ENCODE data around the gene POMP.
"Not testable (repeated sequence)": the region's sequence is repeated elsewhere in the genome, so short reads cannot be mapped to it uniquely, and the experiment has no call there.

Gene POMP

DNA sequence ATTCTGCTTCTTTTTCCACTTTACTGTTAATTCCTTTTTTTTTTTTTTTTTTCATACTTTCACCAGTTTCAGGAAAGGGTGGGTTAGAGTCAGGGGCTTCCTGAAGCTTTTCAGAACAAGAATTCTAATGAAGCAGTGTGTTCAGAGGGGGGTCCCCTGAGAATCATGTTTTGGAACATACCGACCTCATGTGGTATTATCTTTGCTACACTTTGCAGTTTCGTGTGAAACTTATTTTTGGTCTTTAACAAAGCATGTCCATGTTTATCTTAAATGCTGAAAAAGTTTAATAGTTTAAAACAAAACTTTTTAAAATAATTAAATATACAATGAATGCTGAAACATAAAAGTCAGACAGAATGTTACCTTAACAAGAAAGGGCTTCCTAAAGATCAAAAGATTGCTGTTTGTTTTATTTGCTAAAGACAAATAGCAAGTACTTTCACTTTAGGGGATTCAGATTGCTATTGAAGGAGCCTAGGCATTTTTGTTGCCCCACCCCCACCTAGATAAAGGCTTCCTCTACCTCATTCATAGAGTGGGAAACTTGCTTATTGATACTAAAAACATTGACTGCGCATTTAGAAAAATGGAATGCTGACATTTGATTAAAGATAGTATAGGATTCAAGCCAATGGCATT, 21.1 kb upstream of the POMP start:
- DNase-seq (ENCODE audit: low read depth in 2 of 2): no peak

DNA sequence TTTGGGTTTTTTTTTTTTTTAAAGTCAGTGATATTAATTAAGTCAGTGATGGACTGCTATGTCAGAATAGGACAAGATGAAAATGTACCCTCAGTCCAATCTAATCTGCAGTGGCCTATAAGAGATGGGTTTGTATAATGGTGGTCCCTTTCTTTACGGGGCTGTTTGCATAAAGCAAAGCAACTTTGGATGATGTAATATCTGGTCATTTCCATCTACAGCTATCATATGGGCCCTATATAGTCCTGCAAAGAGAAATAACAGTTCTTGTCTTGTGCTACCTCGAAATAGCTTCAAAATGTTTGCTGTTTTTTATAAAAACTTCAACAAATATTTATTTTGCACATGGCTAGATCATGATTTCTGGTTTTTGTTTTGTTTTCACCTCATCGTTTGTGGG, 20.2 kb upstream of the POMP start:
- no peak for DNase-seq (ENCODE audit: low read depth in 2 of 2)

DNA sequence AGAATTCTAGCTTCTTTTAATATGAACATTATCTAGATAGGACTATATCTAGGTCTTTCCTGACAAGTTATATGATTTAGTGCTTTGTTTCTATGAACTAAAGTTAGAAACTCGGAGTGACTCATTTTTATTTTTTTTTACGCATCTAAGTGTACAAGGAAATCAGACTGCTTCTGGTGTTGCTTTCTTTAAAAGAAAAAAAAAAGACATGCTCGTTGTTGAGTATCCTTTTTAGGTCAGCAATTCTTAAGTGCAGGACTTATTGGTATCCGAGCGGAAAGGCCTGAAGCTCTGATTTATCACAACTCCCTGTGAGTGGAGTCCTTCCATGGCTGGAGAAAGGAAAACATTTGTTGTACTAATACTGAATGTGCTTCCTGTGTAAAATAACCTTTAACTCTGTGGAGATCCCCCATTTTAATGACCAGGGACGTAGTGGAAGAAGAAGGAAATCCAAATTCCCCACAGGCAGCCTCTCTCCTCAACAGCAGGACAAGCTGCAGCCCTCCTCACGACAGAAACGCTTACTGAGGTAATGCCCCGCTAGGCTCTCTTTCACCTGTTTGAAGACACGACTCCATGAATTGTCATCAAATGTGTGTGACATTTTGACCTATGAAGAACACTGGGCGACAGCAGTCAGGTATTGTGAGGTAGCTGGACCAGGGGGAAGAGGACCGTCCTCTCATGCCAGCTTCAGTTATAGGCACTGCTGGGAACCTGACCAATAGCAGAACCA, 17.9 kb upstream of the POMP start:
- no peak for DNase-seq (ENCODE audit: low read depth in 2 of 2)

DNA sequence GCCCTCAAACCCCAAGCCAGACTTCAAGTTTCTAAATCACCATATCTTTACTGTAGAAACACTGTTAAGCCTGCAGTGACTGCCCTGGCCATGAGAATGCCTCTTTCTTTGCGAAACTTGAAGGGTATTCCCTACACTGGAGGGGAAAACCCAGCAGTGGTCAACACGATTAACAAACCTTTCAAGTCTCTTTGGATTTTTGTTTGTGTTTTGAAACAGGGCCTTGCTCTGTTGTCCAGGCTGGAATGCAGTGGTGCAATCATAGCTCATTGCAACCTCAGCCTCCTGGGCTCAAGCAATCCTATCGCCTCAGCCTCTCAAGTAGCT, 17.4 kb upstream of the POMP start:
- no peak for DNase-seq (ENCODE audit: low read depth in 2 of 2)

DNA sequence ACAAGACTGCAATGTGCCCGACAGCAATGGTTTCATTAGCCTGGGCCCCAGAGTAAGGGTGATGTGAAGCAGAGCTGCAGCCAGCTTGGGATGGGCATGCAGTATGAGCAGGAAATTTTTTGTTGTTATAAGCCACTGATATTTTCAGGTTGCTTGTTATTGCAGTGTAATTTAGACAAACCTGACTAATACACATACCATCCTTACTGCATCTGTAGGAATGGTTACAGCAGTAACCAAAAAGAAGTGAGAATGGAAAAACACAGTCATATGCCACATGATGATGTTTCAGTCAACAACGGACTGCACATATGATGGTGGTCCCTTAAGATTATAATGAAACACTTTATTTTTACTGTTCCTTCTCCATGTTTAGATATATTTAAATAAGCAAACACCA, 8.6 kb upstream of the POMP start:
- no peak for DNase-seq (ENCODE audit: low read depth in 2 of 2)

DNA sequence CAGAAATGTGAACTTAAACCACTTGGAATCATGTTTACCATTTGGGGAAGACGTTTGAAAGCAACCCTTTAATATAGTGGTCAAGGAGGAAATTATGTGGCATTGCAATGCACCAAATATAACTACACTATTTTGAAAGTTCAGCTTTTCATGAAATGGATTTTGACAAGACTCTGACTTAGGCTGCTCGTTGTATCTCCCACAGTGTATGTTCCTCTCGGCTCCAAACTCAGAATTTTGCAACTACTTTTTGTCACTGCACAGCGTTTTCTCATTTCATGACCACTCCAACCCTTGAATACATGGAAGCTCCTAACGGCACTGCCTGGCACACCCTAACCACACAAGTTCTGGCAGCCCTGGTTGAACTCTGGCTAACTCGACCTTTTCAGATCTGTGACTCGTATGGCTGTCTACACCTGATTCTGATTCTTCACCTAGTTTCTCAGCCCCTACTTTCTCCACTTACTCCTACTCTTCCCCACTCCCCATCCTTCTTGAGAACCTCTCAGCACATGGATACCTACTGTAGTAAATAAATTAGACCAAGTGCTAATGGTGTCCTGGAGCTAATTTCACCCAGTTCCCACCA, 7.0 kb upstream of the POMP start:
- no peak for DNase-seq (ENCODE audit: low read depth in 2 of 2)

DNA sequence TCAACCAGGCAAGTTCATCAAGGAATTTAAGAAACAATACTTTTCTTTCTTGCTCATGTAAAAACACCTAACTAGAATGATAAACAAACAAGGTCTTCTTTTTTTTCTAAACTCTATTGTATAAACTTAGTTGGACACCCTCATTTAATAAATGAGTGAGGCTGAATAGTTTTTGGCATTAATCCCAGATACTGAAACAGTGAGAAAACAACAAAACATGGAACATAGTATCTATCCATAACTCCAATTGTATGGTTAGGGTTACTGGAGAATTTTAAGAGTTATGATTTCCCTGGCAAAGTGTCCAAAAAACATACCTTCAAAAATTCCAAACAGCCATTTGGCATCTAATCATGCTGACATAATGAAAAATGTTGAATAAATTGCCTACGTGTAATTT, 5.8 kb upstream of the POMP start:
- no peak for DNase-seq (ENCODE audit: low read depth in 2 of 2)

DNA sequence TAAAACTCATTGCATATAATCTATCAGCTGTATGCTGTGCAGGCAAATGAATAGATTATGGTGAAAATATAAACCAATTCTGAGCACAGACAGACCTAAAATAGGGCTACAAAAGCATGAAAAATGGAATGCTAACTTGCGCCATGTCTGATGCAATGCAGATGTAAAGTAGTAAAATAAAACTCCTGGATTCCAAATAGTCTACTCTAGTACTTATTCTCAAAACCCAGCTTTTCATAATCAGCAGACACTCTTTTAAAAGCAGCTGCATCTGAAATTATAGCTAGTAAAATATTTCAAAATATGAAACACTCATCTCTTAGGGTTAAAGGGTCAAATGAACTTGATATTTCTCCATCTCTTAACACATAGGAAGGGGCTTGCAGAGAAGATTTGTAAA, 4.7 kb upstream of the POMP start:
- DNase-seq (ENCODE audit: low read depth in 2 of 2): no peak

DNA sequence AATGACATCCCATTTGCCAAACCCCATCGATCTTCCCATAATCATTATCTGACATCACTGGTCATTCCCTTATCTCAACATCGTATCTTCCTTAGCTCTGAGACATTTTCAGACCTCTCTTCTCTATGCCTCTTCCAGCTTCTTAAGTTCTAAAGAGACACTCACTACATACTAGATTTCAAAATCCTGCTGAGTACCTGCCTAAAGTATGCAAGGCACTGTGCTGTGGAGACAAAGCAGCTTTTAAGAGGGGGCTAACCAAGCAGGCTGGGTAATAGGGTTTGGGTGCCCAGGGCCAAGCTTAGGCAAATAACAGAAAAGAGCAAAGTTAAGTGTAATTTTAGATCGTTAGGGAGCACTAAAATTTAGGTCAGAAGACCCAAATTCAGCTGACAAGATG, 3.4 kb upstream of the POMP start:
- no peak for DNase-seq (ENCODE audit: low read depth in 2 of 2)

DNA sequence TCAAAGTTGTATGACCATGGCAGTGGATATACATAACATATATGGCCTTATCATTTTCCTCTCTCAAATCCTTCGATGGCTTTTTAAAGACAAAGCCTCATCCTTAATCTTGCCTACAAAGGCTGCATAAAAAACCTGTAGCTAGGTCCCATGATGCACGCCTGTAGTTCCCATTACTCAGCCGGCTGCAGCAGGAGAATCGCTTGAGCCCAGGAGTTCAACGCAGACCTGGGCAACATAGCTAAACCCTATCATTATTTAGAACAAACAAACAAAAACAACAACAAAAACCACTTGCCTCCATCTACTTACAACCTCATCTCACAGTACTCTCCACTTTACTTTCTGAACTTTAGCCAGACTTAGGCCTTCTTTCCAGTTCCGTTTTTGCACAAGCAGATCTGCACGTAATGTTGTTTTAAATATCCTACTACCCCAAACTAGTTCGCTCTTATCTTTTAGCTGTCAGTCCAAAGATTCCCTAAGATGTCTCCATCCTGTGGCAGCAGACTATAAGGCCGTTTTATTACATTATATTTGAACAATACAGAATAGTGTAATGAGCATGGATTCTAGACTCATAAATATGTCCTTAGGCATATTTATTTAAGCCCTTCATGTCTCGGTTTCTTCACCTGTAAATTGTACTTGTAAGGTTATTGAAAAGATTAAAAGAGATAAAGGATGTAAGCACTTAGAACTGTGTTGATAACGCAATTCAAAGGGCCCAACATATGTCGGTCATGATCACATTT, 969 bp upstream of the POMP start:
- no peak for DNase-seq (ENCODE audit: low read depth in 2 of 2)

DNA sequence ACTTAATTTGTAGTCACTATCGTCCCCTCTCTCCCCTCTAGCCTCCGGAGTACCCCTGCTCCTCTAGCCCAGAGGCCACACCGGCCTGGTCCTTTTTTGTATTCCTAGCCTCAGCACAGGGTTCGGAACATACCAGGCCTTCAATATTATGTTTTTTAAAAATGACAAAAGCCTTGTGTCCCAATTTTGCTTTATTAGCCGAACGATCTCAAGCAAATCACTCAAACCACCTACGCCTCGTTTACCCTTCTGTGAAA, 463 bp upstream of the POMP start:
- DNase-seq (ENCODE audit: low read depth in 2 of 2): no peak

DNA sequence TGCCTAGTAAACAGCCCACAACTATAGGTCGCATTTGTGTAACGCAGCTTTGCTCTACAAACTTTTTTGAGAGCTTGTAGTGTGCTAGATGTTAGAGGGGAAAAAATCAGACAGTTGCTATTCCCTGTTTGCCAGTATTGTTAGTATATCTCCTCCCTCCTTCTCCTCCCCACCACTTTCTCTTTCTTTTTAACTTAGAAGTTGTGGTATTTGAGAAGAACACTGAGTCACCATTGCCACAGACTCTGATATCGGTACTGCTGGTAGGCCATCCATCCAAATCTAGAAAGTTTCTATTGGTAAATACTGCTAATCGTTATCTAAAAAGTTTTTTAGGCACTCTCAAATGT, 666 bp downstream of the POMP start:
- no peak for DNase-seq (ENCODE audit: low read depth in 2 of 2)

DNA sequence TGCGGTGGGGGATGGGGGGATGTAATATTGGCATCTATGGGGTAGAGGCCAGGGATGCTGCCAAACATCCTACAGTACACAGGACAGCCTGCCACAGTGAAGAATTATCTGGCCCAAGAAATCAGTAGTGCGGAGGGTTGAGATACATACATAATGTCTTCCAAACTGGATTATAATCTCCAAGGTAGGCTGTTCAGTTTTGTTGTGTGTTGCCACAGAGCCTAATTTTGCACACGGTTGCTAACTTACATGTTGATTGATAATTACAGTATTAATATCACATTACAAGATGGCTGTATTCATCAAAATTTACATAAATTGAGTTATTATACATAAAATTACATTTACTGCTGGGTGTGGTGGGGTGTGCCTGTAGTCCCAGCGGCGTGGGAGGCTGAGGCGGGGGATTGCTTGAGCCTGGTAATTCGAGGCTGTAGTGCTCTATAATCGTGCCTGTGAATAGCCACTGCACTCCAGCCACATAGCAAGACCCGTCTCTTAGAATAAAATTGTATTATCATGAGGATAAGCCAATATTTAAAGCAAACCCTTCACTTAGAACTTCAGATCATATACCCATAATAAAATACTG, 8.1 kb downstream of the POMP start:
- no peak for DNase-seq (ENCODE audit: low read depth in 2 of 2)

DNA sequence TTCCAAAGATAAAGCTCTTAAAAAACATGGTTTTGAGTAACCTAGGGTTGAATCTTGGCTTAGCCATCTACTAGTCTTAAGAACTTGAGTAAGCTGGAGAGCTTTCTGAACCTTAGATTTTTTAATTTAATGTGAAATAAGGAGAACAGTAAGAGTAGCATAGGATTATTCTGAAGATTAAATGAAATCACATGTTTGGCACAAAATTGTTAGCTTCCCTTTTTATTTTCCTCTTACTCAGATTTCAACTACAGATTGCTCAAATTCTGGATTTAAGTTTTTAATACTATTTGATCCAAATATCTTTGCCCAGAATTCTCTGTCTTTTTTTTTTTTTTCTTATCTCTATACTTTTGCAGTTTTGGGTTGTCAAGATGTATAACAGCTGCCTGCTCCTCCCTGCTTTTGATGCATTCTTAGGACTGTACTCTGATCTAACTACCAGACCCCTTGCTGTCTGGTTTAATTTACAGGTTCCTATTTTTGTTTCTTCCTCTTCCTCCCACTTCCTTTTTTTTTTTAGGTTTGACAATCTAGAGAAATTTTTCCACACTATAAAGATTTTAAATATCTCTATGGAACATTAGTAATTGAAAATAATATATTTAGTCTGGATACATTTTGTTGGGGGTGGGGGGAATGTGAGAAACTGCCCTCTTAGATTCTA, 12.3 kb downstream of the POMP start:
- no peak for DNase-seq (ENCODE audit: low read depth in 2 of 2)

DNA sequence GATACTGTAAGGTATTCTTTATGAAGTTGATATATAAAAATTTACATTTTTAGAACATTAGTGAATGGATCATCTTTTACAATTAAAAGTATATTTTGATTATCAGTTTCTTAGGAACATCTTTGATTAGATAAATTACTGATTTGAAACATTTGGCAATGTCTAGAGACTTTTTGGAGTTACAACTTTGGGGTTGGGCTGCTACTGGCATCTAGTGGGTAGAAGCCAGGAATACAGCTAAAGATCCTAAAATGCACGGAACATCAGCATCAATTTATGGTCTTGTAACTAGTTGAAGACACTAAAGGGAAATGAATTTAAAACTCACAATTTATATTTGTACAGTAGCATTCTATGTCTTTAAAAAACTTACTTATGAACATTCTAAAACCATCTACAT, 19.9 kb downstream of the POMP start:
- DNase-seq (ENCODE audit: low read depth in 2 of 2): no peak

DNA sequence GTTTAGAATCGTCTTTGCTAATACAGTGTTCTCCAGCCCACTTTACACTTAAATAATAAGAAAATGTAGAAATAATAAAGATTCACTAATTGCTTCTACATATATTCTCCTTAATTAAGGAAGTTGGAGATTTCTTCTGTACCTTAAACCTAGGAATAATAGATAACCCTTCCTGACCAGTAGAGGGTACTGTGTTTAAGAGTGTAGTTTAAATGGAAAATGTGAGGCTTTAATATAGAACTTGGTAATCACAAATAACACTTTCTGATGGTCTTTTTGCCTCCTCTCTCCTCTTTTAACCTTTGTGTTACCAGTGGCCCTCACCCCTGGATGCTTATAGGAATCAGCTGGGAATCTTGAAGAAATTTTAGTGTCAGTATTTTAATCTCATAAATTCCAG, 20.7 kb downstream of the POMP start:
- no peak for DNase-seq (ENCODE audit: low read depth in 2 of 2)

DNA sequence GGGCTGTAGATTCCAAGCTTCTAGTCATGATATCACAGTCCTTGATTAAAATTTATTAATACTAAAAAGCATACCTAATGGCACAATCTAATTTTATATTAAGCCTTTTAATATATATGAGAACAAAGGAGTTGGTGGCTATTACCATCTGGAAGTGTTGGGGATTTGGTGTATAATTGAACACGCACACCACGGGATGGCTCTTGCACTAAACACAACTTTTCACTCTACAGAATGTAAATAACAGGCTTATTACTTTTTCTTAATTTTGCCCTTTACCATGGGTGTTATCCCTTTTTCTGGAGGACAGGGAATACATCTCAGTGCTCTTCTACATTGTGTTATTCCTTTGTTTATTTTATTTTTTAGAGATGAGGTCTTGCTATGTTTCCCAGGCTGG, 21.6 kb downstream of the POMP start:
- DNase-seq (ENCODE audit: low read depth in 2 of 2): no peak

DNA sequence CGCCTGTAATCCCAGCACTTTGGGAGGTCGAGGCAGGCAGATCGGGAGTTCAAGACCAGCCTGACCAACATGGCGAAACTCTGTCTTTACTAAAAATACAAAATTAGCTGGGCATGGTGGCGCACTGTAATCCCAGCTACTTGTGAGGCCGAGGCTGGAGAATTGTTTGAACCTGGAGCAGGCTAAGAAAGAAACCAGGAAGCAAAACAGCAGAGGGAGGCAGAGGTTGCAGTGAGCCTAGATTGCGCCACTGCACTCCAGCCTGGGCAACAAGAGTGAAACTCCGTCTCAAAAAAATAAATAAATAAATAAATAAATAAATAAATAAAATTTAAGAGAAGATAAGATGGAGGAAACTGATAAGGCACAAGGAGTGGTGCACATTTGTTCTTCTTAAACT, 24.2 kb downstream of the POMP start:
- not testable (repeated sequence) for DNase-seq (ENCODE audit: low read depth in 2 of 2)

DNA sequence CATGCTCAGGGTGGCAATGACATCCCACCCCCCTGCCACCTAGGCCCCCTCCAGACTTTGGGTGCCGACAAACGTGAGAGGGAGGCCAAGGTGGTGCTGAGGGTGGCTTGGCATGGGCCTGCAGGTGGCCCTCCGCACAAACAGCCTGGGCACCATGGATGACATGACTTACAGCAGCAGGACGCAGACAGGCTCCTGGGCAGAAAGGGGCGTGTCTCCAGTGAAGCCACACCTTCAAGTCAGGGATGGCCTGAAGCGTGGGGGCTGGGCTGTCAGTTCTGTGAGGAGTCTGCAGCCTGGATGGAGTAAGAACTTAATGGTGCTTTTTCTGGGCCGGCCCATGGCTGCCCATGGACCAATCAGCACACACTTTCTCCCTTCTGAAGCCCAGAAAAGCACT, 25.3 kb downstream of the POMP start:
- no peak for DNase-seq (ENCODE audit: low read depth in 2 of 2)

DNA sequence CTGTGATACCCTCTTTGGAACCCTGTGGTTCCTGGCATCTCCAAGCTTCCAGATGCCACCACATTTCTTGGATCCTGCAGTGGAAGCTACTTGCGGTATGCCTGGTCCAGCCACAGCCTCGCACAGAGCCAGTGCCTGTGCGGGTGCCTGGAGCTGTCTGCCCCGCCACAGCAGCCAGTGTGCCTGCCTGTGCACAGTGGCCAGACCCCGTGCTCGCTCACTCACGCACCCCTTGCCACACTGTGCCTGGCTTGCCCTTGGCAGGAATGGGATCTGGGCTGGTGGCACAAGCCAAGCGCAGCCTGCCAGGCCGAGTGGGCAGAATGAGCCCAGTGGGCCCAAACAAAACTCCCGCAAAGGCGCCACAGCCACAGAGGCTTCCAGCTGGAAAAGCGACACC, 26.2 kb downstream of the POMP start:
- no peak for DNase-seq (ENCODE audit: low read depth in 2 of 2)

DNA sequence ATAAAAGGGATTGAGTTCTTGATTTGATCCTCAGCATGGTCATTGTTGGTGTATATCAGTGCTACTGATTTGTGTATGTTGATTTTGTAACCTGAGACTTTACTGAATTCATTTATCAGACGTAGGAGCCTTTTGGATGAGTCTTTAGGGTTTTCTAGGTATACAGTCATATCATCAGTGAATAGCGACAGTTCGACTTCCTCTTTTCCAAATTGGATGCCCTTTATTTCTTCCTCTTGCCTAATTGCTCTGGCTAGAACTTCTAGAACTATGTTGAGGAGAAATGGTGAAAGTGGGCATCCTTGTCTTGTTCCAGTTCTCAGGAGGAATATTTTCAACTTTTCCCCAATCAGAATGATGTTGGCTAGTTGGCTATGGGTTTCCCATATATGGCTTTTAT, 27.0 kb downstream of the POMP start:
- DNase-seq (ENCODE audit: low read depth in 2 of 2): no peak
